Measurements from ENCODE around the gene ACAP3. TPM values are rescaled to one million over a fixed set of nuclear protein-coding genes. Genes with fewer than 3 reads are reported as not detected.

ACAP3 gene
- polyA plus RNA-seq, 2 of the 4 experiments (the other 2 are of a cell fraction) = 6.6 to 24.2 TPM

DNA sequence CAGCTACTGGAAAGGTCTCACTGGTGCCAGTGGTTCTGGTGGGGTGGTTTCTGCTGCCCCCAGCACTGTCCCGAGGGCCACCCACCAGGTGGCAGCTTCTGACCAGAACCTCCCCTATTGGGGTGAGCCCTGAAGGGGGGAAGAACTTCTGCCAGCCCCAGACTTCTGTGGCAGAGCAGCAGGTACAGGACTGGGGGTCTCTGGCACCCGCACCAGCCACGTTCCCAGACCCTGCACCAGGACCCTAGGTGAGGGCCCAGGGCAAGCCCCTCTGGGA, 2.3 kb upstream of the ACAP3 start:
- no peaks in the 10 kb centered on the region for H3K9me3 ChIP-seq
- DNase-seq (ENCODE audit: low read depth in 1 of 2, low spot score in 1 of 2) (no peak), FAIRE-seq (no peak), ATAC-seq (no peak)
- WGBS (ENCODE audit: missing lambda C conversion rate) = 75% methylated on average over 1 of the region's 3 CpGs
- TF ChIP-seq MYC (IDR thresholded peaks at IDR 0.05; ENCODE audit: borderline replicate concordance, low read length) = no peak
- H3K4me1 ChIP-seq = peaks cover 29% of the 10 kb centered on the region
- no peak overlapping the region for H3K27ac ChIP-seq
- H3K4me3 ChIP-seq = no peak overlapping the region
- ChIA-PET POLR2A (no interaction called here), CTCF (interaction anchor here (0.8 kb wide), 1 partner anchor 35 kb away, joined by 3 read pairs; no protein-coding TSS in a partner anchor)
- peak overlapping the region; percentile 96; the same call in 1 of the 3 replicates for H3K4me2 ChIP-seq

- ChIA-PET POLR2A (no interaction called here), CTCF (interaction anchor here (0.7 to 0.8 kb wide), 2 partner anchors 22 to 35 kb away, joined by 3 read pairs; no protein-coding TSS in a partner anchor)
- peak overlapping the region; percentile 93 to 96 for H3K27ac ChIP-seq
- peak overlapping the region; percentile 91 for H3K4me3 ChIP-seq
- peak overlapping the region; percentile 96 for H3K4me2 ChIP-seq
- WGBS (ENCODE audit: missing lambda C conversion rate) = 65% methylated on average over 25 of the region's 57 CpGs
- no peaks in the 10 kb centered on the region for H3K9me3 ChIP-seq
- peaks cover 35% of the 10 kb centered on the region for H3K4me1 ChIP-seq
- TF ChIP-seq, protein P1, sequence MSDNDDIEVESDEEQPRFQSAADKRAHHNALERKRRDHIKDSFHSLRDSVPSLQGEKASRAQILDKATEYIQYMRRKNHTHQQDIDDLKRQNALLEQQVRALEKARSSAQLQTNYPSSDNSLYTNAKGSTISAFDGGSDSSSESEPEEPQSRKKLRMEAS (IDR thresholded peaks at IDR 0.05) = 0 out of 2 replicates have a peak, but pooled peaks have one; percentile 22
- TF ChIP-seq JUNB (IDR thresholded peaks at IDR 0.05) = no peak
- TF ChIP-seq, protein P2, sequence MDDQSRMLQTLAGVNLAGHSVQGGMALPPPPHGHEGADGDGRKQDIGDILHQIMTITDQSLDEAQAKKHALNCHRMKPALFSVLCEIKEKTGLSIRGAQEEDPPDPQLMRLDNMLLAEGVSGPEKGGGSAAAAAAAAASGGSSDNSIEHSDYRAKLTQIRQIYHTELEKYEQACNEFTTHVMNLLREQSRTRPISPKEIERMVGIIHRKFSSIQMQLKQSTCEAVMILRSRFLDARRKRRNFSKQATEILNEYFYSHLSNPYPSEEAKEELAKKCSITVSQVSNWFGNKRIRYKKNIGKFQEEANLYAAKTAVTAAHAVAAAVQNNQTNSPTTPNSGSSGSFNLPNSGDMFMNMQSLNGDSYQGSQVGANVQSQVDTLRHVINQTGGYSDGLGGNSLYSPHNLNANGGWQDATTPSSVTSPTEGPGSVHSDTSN (IDR thresholded peaks at IDR 0.05) = peak; percentile 42; the same call in 1 of the 2 replicates
- FAIRE-seq = no peak
- no peak for DNase-seq (ENCODE audit: low read depth in 1 of 2, low spot score in 1 of 2)
- ATAC-seq = peak in 1 of 2 experiments; percentile 0; a peak in 1 of 6 replicates
These were observed 1.8 kb upstream of the ACAP3 start for GRCh38 chr1:1309251-1310108.

DNA sequence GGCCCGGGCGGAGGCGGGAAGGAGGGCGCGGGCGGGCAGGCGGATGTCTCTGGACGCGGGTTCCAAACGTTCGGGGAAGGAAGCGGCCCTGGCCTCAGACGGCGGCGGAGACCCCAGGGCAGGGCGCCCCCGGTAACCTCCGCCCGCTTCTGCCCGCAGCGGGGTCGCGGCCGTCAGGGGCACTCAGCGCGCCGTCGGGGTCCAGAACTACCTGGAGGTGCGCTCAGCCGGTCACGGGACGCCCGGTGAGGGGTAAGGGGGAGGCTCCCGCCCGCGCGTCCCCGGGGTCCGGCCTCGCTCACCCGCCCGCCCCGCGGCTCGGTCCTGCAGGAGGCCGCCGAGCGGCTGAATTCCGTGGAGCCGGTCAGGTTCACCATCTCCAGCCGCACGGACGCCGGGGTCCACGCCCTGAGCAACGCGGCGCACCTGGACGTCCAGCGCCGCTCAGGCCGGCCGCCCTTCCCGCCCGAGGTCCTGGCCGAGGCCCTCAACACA, 1.1 kb upstream of the ACAP3 start:
- Histone ChIP-seq H3K4me3 (peak overlapping the region; percentile 91), H3K9me3 (no peaks in the 10 kb centered on the region), H3K27ac (peak overlapping the region; percentile 93 to 96), H3K4me1 (peaks cover 41% of the 10 kb centered on the region), H3K4me2 (peak overlapping the region; percentile 96)
- POLR2A ChIA-PET = no interaction called here
- ATAC-seq (peak in 1 of 2 experiments; percentile 2; a peak in 3 of 6 replicates), FAIRE-seq (no peak), DNase-seq (ENCODE audit: low read depth in 1 of 2, low spot score in 1 of 2) (no peak)
- WGBS (ENCODE audit: missing lambda C conversion rate) = 0% methylated on average over 1 of the region's 66 CpGs
- CTCF ChIA-PET = no interaction called here
- no peak for TF ChIP-seq HOXA7 (CRISPR knock-in tag; IDR thresholded peaks at IDR 0.05)
- no peak for TF ChIP-seq POLR2A (IDR thresholded peaks at IDR 0.05; ENCODE audit: low read length)
- TF ChIP-seq TFCP2L1 (CRISPR knock-in tag; IDR thresholded peaks at IDR 0.05) = no peak
- TF ChIP-seq, protein P1 (IDR thresholded peaks at IDR 0.05) = no peak
- TF ChIP-seq, protein P3, sequence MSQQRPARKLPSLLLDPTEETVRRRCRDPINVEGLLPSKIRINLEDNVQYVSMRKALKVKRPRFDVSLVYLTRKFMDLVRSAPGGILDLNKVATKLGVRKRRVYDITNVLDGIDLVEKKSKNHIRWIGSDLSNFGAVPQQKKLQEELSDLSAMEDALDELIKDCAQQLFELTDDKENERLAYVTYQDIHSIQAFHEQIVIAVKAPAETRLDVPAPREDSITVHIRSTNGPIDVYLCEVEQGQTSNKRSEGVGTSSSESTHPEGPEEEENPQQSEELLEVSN (IDR thresholded peaks at IDR 0.05; ENCODE audit: borderline replicate concordance, low read depth) = 0 out of 2 replicates have a peak, but pooled peaks have one; percentile 5

- Histone ChIP-seq H3K4me2 (peak overlapping the region; percentile 91), H3K4me1 (peaks cover 41% of the 10 kb centered on the region), H3K9me3 (no peaks in the 10 kb centered on the region), H3K4me3 (peak overlapping the region; percentile 91), H3K27ac (peak overlapping the region; percentile 78 to 96)
- POLR2A ChIA-PET = no interaction called here
- WGBS (ENCODE audit: missing lambda C conversion rate) = no CpG with 5 or more reads among the region's 83 CpGs
- ATAC-seq (no peak), DNase-seq (ENCODE audit: low read depth in 1 of 2, low spot score in 1 of 2) (no peak), FAIRE-seq (no peak)
- no peak for TF ChIP-seq RNF2 (IDR thresholded peaks at IDR 0.05; ENCODE audit: borderline replicate concordance, low read depth)
- TF ChIP-seq BHLHE40 (IDR thresholded peaks at IDR 0.05; ENCODE audit: low read depth, low read length) = no peak
- TF ChIP-seq TFCP2L1 (CRISPR knock-in tag; IDR thresholded peaks at IDR 0.05) = no peak
- no peak for TF ChIP-seq FOSL2 (IDR thresholded peaks at IDR 0.05)
- TF ChIP-seq FOSL2 (CRISPR knock-in tag; IDR thresholded peaks at IDR 0.05) = no peak
- TF ChIP-seq POLR2A (IDR thresholded peaks at IDR 0.05; ENCODE audit: low read length) = peak; percentile 16; the same call in 1 of the 2 replicates
- CTCF ChIA-PET = interaction anchor here (1.1 kb wide), 1 partner anchor 39 kb away, joined by 3 read pairs; no protein-coding TSS in a partner anchor
These were observed 338 bp downstream of the ACAP3 start for GRCh38 chr1:1307261-1307922.
